Neural progenitor cell (in vitro differentiated cells): ENCODE measurements around the gene OR2A14. TPM values are rescaled to one million over a fixed set of nuclear protein-coding genes. Genes with fewer than 3 reads are reported as not detected.
"Not testable (repeated sequence)": the region's sequence is repeated elsewhere in the genome, so short reads cannot be mapped to it uniquely, and the experiment has no call there.

ENCODE experiments used
- DNase-seq: peaks from one replicate; pipeline ENCODE4 v3.0.0-alpha.2; 2016; ENCODE audit warnings: low spot score
- H2AFZ ChIP-seq: fragments of 200-600 bp; sonication (generic); replicated peaks from 2 replicates; pipeline ENCODE4 v1.6.1; 2016; ENCODE audit warnings: antibody characterized with exemption
- H3F3A ChIP-seq: fragments of 200-600 bp; sonication (generic); 2 replicates; pipeline ENCODE4 v1.6.1; 2016; ENCODE audit warnings: antibody characterized with exemption, low read depth
- H3K27ac ChIP-seq: fragments of 200-600 bp; sonication (generic); 2 replicates; pipeline ENCODE4 v1.5.1; 2016; ENCODE audit warnings: mild to moderate bottlenecking
- H3K27me3 ChIP-seq: fragments of 200-600 bp; sonication (generic); 2 replicates; pipeline ENCODE4 v1.6.1; 2016; ENCODE audit warnings: mild to moderate bottlenecking, moderate library complexity
- H3K36me3 ChIP-seq: fragments of 200-600 bp; sonication (generic); 2 replicates; pipeline ENCODE4 v1.5.1; 2016
- H3K4me1 ChIP-seq: fragments of 200-600 bp; sonication (generic); 2 replicates; pipeline ENCODE4 v1.6.1; 2016; ENCODE audit warnings: mixed run types
- H3K4me2 ChIP-seq: fragments of 200-600 bp; sonication (generic); 2 replicates; pipeline ENCODE4 v1.6.1; 2016
- H3K4me3 ChIP-seq: fragments of 200-600 bp; sonication (generic); 2 replicates; pipeline ENCODE4 v1.5.1; 2016
- H3K79me2 ChIP-seq: fragments of 200-600 bp; sonication (generic); 2 replicates; pipeline ENCODE4 v1.6.1; 2016; ENCODE audit warnings: low read depth
- H3K9ac ChIP-seq: fragments of 200-600 bp; sonication (generic); 2 replicates; pipeline ENCODE4 v1.6.1; 2016
- H3K9me3 ChIP-seq: fragments of 200-600 bp; sonication (generic); 2 replicates; pipeline ENCODE4 v1.5.1; 2016; ENCODE audit warnings: low read depth
- H4K20me1 ChIP-seq: fragments of 200-600 bp; sonication (generic); 2 replicates; pipeline ENCODE4 v1.6.1; 2016; ENCODE audit warnings: low read depth
- H3K27ac Mint-ChIP-seq: 3 replicates; pipeline ENCODE4 v1.8.0; 2021; ENCODE audit warnings: mixed read lengths
- H3K27me3 Mint-ChIP-seq: 2 replicates; pipeline ENCODE4 v1.8.0; 2022; ENCODE audit warnings: low read depth, mild to moderate bottlenecking, inconsistent platforms, moderate library complexity, mixed read lengths; ENCODE audit not compliant: insufficient read depth
- H3K36me3 Mint-ChIP-seq: 3 replicates; pipeline ENCODE4 v1.8.0; 2021; ENCODE audit warnings: mixed read lengths
- H3K4me1 Mint-ChIP-seq: 3 replicates; pipeline ENCODE4 v1.8.0; 2021; ENCODE audit warnings: mixed read lengths
- H3K4me3 Mint-ChIP-seq: 3 replicates; pipeline ENCODE4 v1.8.0; 2021; ENCODE audit warnings: mild to moderate bottlenecking, moderate library complexity, mixed read lengths
- H3K9me3 Mint-ChIP-seq: 3 replicates; pipeline ENCODE4 v1.8.0; 2020; ENCODE audit warnings: mixed read lengths
- CTCF ChIP-seq: fragments of 200-600 bp; sonication (generic); IDR thresholded peaks from 2 replicates; pipeline ENCODE4 v1.5.1; 2017; ENCODE audit warnings: antibody characterized with exemption, mild to moderate bottlenecking
- EZH2 ChIP-seq: fragments of 200-600 bp; sonication (generic); IDR thresholded peaks from 2 replicates; pipeline ENCODE4 v1.6.1; 2017; ENCODE audit warnings: antibody characterized with exemption, mild to moderate bottlenecking, moderate library complexity
- EZH2phosphoT487 ChIP-seq: fragments of 200-600 bp; sonication (generic); IDR thresholded peaks from 2 replicates; pipeline ENCODE4 v1.6.1; 2017; ENCODE audit warnings: antibody characterized with exemption
- total RNA-seq: library from RNA; depleted of rRNA; stranded (reverse); fragments of >200 nt; gene quantifications from 2 replicates; pipeline ENCODE4 v1.2.3, GENCODE V29; 2015; ENCODE audit warnings: low replicate concordance

Gene OR2A14
- total RNA-seq, 1 donor from 2014 or later, result not detected

- no peaks in the 10 kb centered on the region for H3K36me3 Mint-ChIP-seq
- H3K4me3 Mint-ChIP-seq, result no peak overlapping the region
- no peak overlapping the region for H3K27ac ChIP-seq
- no peaks in the 10 kb centered on the region for H3K27me3 ChIP-seq
- no peak for TF ChIP-seq CTCF
- no peak for TF ChIP-seq EZH2
- TF ChIP-seq EZH2phosphoT487, result no peak
- no peak overlapping the region for H3K4me2 ChIP-seq
- no peak overlapping the region for H2AFZ ChIP-seq
- no peak overlapping the region for H3K9ac ChIP-seq
- no peaks in the 10 kb centered on the region for H4K20me1 ChIP-seq
- no peaks in the 10 kb centered on the region for H3K4me1 ChIP-seq
- H3K36me3 ChIP-seq, result no peaks in the 10 kb centered on the region
- no peak overlapping the region for H3K27ac Mint-ChIP-seq
- peaks cover 6% of the 10 kb centered on the region for H3K9me3 ChIP-seq
- no peak for DNase-seq
- no peaks in the 10 kb centered on the region for H3K27me3 Mint-ChIP-seq
- peaks cover 6% of the 10 kb centered on the region for H3K9me3 Mint-ChIP-seq
- no peak overlapping the region for H3K4me3 ChIP-seq
- H3K4me1 Mint-ChIP-seq, result no peaks in the 10 kb centered on the region
- no peaks in the 10 kb centered on the region for H3K79me2 ChIP-seq
- H3F3A ChIP-seq, result no peaks in the 10 kb centered on the region
Observed at GRCh38 chr7:144144426-144144825, 21.4 kb downstream of the OR2A14 start.

GRCh38 chr7:144148224-144148827 lies 25.4 kb downstream of the OR2A14 start:
- Histone ChIP-seq H3K4me1 (no peaks in the 10 kb centered on the region), H3K36me3 (no peaks in the 10 kb centered on the region), H3K27me3 (no peaks in the 10 kb centered on the region), H3F3A (no peaks in the 10 kb centered on the region), H3K9ac (no peak overlapping the region), H2AFZ (no peak overlapping the region), H3K4me3 (no peak overlapping the region), H4K20me1 (no peaks in the 10 kb centered on the region), H3K27ac (no peak overlapping the region), H3K79me2 (no peaks in the 10 kb centered on the region), H3K4me2 (no peak overlapping the region), H3K9me3 (peaks cover 12% of the 10 kb centered on the region)
- no peak overlapping the region for H3K27ac Mint-ChIP-seq
- no peak overlapping the region for H3K4me3 Mint-ChIP-seq
- H3K4me1 Mint-ChIP-seq, result no peaks in the 10 kb centered on the region
- no peaks in the 10 kb centered on the region for H3K27me3 Mint-ChIP-seq
- H3K36me3 Mint-ChIP-seq, result no peaks in the 10 kb centered on the region
- TF ChIP-seq EZH2 (no peak), EZH2phosphoT487 (no peak)
- peaks cover 9% of the 10 kb centered on the region for H3K9me3 Mint-ChIP-seq
- DNase-seq, result no peak

GRCh38 chr7:144158861-144159260 lies 35.9 kb downstream of the OR2A14 start:
- H3K27me3 Mint-ChIP-seq, result peaks cover 2% of the 10 kb centered on the region
- Histone ChIP-seq H3K9me3 (no peaks in the 10 kb centered on the region), H3K27me3 (no peaks in the 10 kb centered on the region), H3K4me3 (no peak overlapping the region), H3K79me2 (no peaks in the 10 kb centered on the region), H4K20me1 (no peaks in the 10 kb centered on the region), H3F3A (no peaks in the 10 kb centered on the region), H3K4me2 (no peak overlapping the region), H3K4me1 (no peaks in the 10 kb centered on the region), H3K9ac (no peak overlapping the region), H3K27ac (no peak overlapping the region), H3K36me3 (no peaks in the 10 kb centered on the region), H2AFZ (no peak overlapping the region)
- DNase-seq, result no peak
- TF ChIP-seq EZH2phosphoT487, result no peak
- no peak for TF ChIP-seq CTCF
- no peak for TF ChIP-seq EZH2
- H3K4me1 Mint-ChIP-seq, result no peaks in the 10 kb centered on the region
- no peaks in the 10 kb centered on the region for H3K9me3 Mint-ChIP-seq
- no peaks in the 10 kb centered on the region for H3K36me3 Mint-ChIP-seq
- no peak overlapping the region for H3K27ac Mint-ChIP-seq
- no peak overlapping the region for H3K4me3 Mint-ChIP-seq

- H3F3A ChIP-seq, result no peaks in the 10 kb centered on the region
- no peaks in the 10 kb centered on the region for H3K9me3 ChIP-seq
- Mint-ChIP-seq H3K27me3 (no peaks in the 10 kb centered on the region), H3K4me3 (no peak overlapping the region), H3K9me3 (no peaks in the 10 kb centered on the region), H3K36me3 (no peaks in the 10 kb centered on the region), H3K27ac (no peak overlapping the region), H3K4me1 (no peaks in the 10 kb centered on the region)
- no peaks in the 10 kb centered on the region for H3K4me1 ChIP-seq
- H3K4me2 ChIP-seq, result no peak overlapping the region
- no peaks in the 10 kb centered on the region for H4K20me1 ChIP-seq
- no peaks in the 10 kb centered on the region for H3K27me3 ChIP-seq
- DNase-seq, result no peak
- no peaks in the 10 kb centered on the region for H3K79me2 ChIP-seq
- no peak overlapping the region for H3K4me3 ChIP-seq
- no peaks in the 10 kb centered on the region for H3K36me3 ChIP-seq
- TF ChIP-seq EZH2phosphoT487, result no peak
- no peak for TF ChIP-seq EZH2
- TF ChIP-seq CTCF, result no peak
- no peak overlapping the region for H3K9ac ChIP-seq
- H2AFZ ChIP-seq, result no peak overlapping the region
- no peak overlapping the region for H3K27ac ChIP-seq
Observed at GRCh38 chr7:144164784-144165183, 41.8 kb downstream of the OR2A14 start.

GRCh38 chr7:144171594-144172350 lies 48.8 kb downstream of the OR2A14 start:
- not testable (repeated sequence) for H3K27me3 Mint-ChIP-seq, H3K4me1 ChIP-seq, H3K4me2 ChIP-seq, H3F3A ChIP-seq, H3K9me3 ChIP-seq, H3K27ac Mint-ChIP-seq, H3K9me3 Mint-ChIP-seq, H3K9ac ChIP-seq, H3K79me2 ChIP-seq, H3K4me1 Mint-ChIP-seq, DNase-seq, H3K27me3 ChIP-seq, H3K27ac ChIP-seq, H3K36me3 ChIP-seq, H4K20me1 ChIP-seq, H3K36me3 Mint-ChIP-seq, H3K4me3 ChIP-seq, H3K4me3 Mint-ChIP-seq, H2AFZ ChIP-seq
